AG04449 (cell line): ENCODE results near the gene UTY.
"Not testable (repeated sequence)": the region's sequence is repeated elsewhere in the genome, so short reads cannot be mapped to it uniquely, and the experiment has no call there.

Source experiments
- CTCF ChIA-PET: fragments of 350-600 bp; formaldehyde crosslinking; extraction: SDS; loops from one replicate; lab custom pipeline; 2021; ENCODE audit warnings: antibody characterized with exemption; lab: Yijun Ruan, JAX
- POLR2A ChIA-PET: fragments of 400-600, 350-600 bp; formaldehyde crosslinking; extraction: SDS; loops from one replicate; lab custom pipeline; 2020; ENCODE audit warnings: antibody characterized with exemption, inconsistent platforms; lab: Yijun Ruan, JAX
- DNase-seq: peaks from one replicate; pipeline ENCODE4 v3.0.0-alpha.2; 2010; ENCODE audit warnings: low read depth, low spot score
- H3K4me3 ChIP-seq: 2 replicates; pipeline ENCODE4 v1.5.1; 2011; ENCODE audit warnings: low read depth, mild to moderate bottlenecking, control low read depth, low read length
- CTCF ChIP-seq: IDR thresholded peaks from one replicate; pipeline ENCODE4 v1.5.1; 2011; ENCODE audit warnings: mild to moderate bottlenecking, moderate library complexity, low read length, control low read depth, inconsistent platforms; ENCODE audit not compliant: insufficient read depth; ENCODE audit errors: missing control alignments

UTY gene

GRCh38 chrY:13300795-13301194, 179.0 kb downstream of the UTY start:
- CTCF ChIA-PET: interaction anchor here (1.1 kb wide), 1 partner anchor 43 kb away, joined by 3 read pairs; no protein-coding TSS in a partner anchor
- POLR2A ChIA-PET: interaction anchor here (0.6 kb wide), 1 partner anchor 138 kb away, joined by 3 read pairs; no protein-coding TSS in a partner anchor
- TF ChIP-seq CTCF: no peak
- no peak for DNase-seq
- no peak overlapping the region for H3K4me3 ChIP-seq

DNA sequence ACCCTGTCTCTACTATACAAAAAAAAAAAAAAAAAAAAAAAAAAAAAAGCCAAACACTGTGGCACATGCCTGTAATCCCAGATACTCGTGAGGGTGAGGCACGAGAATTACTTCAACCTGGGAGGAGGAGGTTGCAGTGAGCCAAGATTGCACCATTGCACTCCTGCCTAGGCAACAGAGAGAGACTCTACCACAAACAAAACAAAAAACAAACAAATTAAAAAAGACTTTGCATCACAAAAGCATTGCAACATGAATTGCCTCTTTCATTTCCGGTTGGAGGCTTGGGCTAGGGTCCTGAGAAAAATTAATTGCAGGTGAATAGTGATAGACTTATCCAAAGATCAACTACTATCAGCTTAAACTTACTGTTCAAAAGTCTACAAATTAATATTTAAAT, 180.4 kb downstream of the UTY start:
- CTCF ChIA-PET: no interaction called here

DNA sequence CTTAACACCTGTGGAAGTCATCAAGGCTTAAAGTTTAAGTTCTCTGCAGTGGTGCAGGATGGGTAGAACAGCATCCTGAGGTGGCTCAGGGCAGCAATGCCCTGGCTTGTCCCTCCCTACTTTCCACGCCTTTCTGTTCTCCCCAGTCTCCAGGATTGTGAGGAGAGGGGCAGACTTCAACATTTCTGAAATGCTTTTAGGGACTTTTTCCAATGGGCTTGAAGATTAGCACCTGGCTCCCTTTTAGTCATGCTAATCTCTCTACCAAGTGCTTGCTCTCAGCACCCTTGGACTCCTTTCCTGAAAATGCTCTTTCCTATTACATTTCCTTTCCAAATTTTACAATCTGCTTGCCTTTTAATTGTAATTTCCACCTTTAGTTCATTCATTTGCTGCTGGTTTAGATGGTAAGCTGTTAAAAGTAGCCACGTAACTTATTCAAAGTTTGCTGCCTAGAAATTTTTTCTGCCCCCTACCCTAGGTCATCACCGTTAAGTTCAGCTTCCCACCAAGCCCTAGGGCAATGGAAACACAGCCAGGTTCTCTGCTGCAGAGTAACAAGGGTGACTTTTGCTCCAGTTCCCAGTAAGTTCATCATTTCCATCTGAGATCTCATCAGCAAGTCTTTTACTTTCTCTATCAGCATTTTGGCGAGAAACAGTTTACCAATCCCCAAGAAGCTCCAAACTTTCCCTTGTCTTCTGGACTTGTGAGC, 183.5 kb downstream of the UTY start:
- POLR2A ChIA-PET: no interaction called here
- H3K4me3 ChIP-seq: no peak overlapping the region
- TF ChIP-seq CTCF: no peak
- DNase-seq: no peak
- CTCF ChIA-PET: no interaction called here

More for the DNA sequence above, 180.4 kb downstream of the UTY start:
- H3K4me3 ChIP-seq: no peak overlapping the region
- DNase-seq: no peak
- POLR2A ChIA-PET: no interaction called here
- no peak for TF ChIP-seq CTCF

GRCh38 chrY:13295026-13295425, 184.8 kb downstream of the UTY start:
- DNase-seq: no peak
- TF ChIP-seq CTCF: no peak
- ChIA-PET CTCF (no interaction called here), POLR2A (no interaction called here)
- H3K4me3 ChIP-seq: no peak overlapping the region

DNA sequence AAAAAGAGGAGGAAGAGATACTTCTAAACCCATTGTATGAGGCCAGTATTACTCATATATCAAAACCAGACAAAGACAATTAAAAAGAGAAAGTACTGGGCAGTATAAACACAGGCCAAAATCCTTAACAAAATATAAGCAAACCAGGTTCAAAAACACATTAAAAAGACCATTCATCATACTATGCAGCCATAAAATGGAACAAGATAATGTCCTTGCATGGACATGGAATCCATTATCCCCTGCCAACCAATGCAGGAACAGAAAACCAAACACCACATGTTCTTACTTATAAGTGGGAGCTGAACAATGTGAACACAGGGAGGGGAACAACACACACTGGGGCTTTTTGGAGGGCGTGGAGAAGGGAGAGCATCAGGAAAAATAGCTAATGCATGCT, 188.6 kb downstream of the UTY start:
- POLR2A ChIA-PET: no interaction called here
- no peak overlapping the region for H3K4me3 ChIP-seq
- TF ChIP-seq CTCF: no peak

DNA sequence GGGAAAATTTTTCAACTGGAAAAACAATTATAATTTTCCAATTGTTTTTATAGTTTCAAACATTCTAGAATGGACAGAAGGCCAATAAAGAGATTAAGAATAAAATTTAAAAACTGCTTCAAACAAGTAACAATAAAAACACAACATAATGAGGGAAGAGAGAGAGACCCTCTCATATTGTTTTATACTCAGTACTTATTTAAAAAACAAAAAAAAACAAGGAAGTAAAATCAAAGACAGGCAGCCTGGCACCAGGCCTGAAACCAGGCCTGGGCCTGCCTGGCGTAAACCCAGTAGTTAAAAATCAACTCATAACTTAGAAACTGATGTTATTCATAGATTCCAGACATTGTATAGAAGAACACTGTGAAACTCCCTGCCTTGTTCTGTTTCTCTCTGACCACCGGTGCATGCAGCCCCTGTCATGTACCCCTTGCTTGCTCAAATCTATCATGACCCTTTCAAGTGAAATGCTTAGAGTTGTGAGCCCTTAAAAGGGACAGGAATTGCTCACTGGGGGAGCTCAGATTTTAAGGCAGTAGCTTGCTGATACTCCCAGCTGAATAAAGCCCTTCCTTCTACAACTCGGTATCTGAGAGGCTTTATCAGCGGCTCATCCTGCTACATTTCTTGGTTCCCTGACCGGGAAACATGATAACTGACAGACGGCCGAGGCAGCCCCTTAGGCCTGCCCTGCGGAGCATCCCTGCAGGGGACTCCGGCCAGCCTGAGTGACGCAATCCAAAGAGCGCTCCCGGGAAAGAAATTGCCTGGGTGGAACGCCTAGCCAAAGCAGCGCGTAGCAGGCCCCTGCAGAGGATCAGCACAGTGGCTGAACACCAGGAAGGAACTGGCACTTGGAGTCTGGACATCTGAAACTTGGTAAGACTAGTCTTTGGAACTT, 197.4 kb downstream of the UTY start:
- H3K4me3 ChIP-seq, POLR2A ChIA-PET, CTCF ChIA-PET, DNase-seq: not testable (repeated sequence)

More for the DNA sequence above, 188.6 kb downstream of the UTY start:
- CTCF ChIA-PET: no interaction called here
- DNase-seq: no peak
